Calu3 (cell line): ENCODE measurements around the gene MRPL39. TPM values are rescaled to one million over a fixed set of nuclear protein-coding genes. Genes with fewer than 3 reads are reported as not detected.

Experiments
- BruUV-seq: library from RNA; stranded (reverse); fragments of 400-500 nt; replicated peaks from 2 replicates; lab custom pipeline; 2021; lab: Mats Ljungman, UMichigan
- CTCF ChIA-PET: fragments of 300-600 bp; sonication (Branson Sonifier 250); formaldehyde crosslinking; loops from one replicate; lab custom pipeline; 2022; ENCODE audit warnings: antibody characterized with exemption; lab: Charles Lee
- DNase-seq: peaks from one replicate; pipeline ENCODE4 v3.0.0; 2022
- H3K27ac Mint-ChIP-seq: one replicate; pipeline ENCODE4 v1.8.0; 2022; ENCODE audit warnings: mixed read lengths; ENCODE audit not compliant: unreplicated experiment
- H3K27me3 Mint-ChIP-seq: one replicate; pipeline ENCODE4 v1.8.0; 2022; ENCODE audit warnings: mixed read lengths; ENCODE audit not compliant: unreplicated experiment
- H3K36me3 Mint-ChIP-seq: one replicate; pipeline ENCODE4 v1.8.0; 2022; ENCODE audit warnings: mild to moderate bottlenecking, moderate library complexity, mixed read lengths; ENCODE audit not compliant: insufficient read depth, unreplicated experiment
- H3K4me1 Mint-ChIP-seq: one replicate; pipeline ENCODE4 v1.8.0; 2022; ENCODE audit warnings: mild to moderate bottlenecking, low read depth, mixed read lengths; ENCODE audit not compliant: unreplicated experiment
- H3K4me3 Mint-ChIP-seq: one replicate; pipeline ENCODE4 v1.8.0; 2022; ENCODE audit warnings: mild to moderate bottlenecking, low read depth, moderate library complexity, mixed read lengths; ENCODE audit not compliant: unreplicated experiment
- H3K9me3 Mint-ChIP-seq: one replicate; pipeline ENCODE4 v1.8.0; 2022; ENCODE audit warnings: low read depth, mixed read lengths; ENCODE audit not compliant: unreplicated experiment
- intact Hi-C: fragments of 100-400 bp; cut with micrococcal nuclease; formaldehyde crosslinking; loops from one replicate; pipeline ENCODE4 v1.10.0; 2022; ENCODE audit not compliant: unreplicated experiment
- total RNA-seq: library from RNA; stranded (reverse); gene quantifications from 2 replicates; pipeline ENCODE4 v1.2.3, GENCODE V29; 2022
- TF ChIP-seq, protein P1 (sequence below): fragments of 200-600 bp; IDR thresholded peaks from one replicate; pipeline ENCODE4 v1.8.0; 2022; ENCODE audit warnings: antibody characterized with exemption; ENCODE audit not compliant: unreplicated experiment

The MRPL39 gene
- total RNA-seq, 1 experiment from 2014 or later, result 20.0 TPM

DNA sequence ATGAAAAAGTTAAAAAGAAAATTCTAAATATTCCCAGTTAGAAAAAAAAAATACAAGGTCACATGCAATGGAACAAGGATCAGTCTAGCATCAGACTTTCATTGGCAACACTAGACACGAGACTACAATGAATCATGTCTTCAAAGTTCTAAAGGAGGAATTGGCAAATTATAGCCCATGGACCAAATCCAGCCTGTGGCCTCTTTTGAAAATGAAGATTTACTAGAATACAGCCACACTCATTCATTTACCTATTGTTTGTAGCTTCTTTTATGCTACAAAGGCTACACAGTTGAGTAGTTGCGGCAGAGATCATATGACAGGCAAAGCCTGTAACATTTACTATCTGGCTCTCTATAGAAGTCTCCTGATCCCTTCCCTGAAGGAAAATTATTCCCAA, 71.4 kb downstream of the MRPL39 start:
- CTCF ChIA-PET, result interaction anchor here (0.6 kb wide), 1 partner anchor 10 kb away, joined by 3 read pairs; no protein-coding TSS in a partner anchor
- intact Hi-C loops, result no loop called here
- Mint-ChIP-seq H3K27ac (no peak overlapping the region), H3K4me1 (no peaks in the 10 kb centered on the region), H3K9me3 (peaks cover 3% of the 10 kb centered on the region), H3K27me3 (no peaks in the 10 kb centered on the region), H3K36me3 (no peaks in the 10 kb centered on the region), H3K4me3 (no peak overlapping the region)
- DNase-seq, result no peak
- TF ChIP-seq, protein P1, sequence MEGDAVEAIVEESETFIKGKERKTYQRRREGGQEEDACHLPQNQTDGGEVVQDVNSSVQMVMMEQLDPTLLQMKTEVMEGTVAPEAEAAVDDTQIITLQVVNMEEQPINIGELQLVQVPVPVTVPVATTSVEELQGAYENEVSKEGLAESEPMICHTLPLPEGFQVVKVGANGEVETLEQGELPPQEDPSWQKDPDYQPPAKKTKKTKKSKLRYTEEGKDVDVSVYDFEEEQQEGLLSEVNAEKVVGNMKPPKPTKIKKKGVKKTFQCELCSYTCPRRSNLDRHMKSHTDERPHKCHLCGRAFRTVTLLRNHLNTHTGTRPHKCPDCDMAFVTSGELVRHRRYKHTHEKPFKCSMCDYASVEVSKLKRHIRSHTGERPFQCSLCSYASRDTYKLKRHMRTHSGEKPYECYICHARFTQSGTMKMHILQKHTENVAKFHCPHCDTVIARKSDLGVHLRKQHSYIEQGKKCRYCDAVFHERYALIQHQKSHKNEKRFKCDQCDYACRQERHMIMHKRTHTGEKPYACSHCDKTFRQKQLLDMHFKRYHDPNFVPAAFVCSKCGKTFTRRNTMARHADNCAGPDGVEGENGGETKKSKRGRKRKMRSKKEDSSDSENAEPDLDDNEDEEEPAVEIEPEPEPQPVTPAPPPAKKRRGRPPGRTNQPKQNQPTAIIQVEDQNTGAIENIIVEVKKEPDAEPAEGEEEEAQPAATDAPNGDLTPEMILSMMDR, result no peak
- no TSS peak for BruUV-seq

Other genes with a start within 250 kb of the MRPL39 start
- not detected in 2 replicates for gene JAM2, start 31.8 kb upstream of the MRPL39 start, total RNA-seq
- 91.0 and 95.2 TPM in 2 replicates for gene ATP5PF, start 127.4 kb upstream of the MRPL39 start, total RNA-seq
- gene GABPA, start 127.5 kb upstream of the MRPL39 start, total RNA-seq, result 10.3 and 11.1 TPM in 2 replicates